Lung microvascular endothelial cell (primary cell): ENCODE data around the gene GHRL. TPM values are rescaled to one million over a fixed set of nuclear protein-coding genes. Genes with fewer than 3 reads are reported as not detected.
A peak's percentile ranks its signal among the peaks of the same experiment; 100 is the strongest.

Experiments used
- DNase-seq, 2 donors: peaks; one replicate each; pipeline versions ENCODE4 v3.0.0 to v3.0.0-alpha.2; 2010; ENCODE audit warnings: low read depth in 2 of 2
- total RNA-seq: library from RNA; depleted of rRNA; stranded (reverse); fragments of >200 nt; gene quantifications from 2 replicates; pipeline ENCODE4 v1.2.1, GENCODE V29; 2014

Gene GHRL
- 0.40 and 0.65 TPM in 2 replicates for total RNA-seq

GRCh38 chr3:10292505-10293419 lies at the start of gene GHRL:
Gene GHRL, minus strand, starts transcription at chr3:10292947. Its CDS starts 2,767 bp downstream, at chr3:10290180.
- DNase-seq, result peak; percentile 17 to 55

- DNase-seq, result no peak
These were observed 49.2 kb upstream of the GHRL start for GRCh38 chr3:10341901-10342398.

DNA sequence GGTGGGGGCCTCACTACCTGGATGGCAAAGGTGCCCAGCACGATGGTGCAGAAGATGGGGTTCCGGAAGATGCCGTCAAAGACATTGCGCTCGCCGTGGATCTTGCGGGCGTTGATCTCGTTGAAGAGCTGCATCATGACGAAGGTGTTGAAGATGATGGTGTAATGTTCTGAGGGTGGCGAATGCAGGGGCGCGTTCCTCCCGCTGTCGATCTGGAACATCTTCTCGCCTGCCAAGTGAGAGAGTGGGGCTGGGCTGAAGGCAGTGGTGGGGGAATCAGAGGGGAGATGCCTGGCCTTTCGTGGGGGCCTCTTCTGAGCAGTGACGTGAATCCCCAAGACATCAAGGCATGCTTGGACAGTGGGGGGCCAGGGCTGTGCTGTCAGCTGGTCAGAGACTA lies 47.7 kb upstream of the GHRL start:
- DNase-seq, result no peak

- no peak for DNase-seq
These were observed 47.3 kb upstream of the GHRL start for GRCh38 chr3:10340046-10340445.

- no peak for DNase-seq
These were observed 46.7 kb upstream of the GHRL start for GRCh38 chr3:10339376-10339955.

DNA sequence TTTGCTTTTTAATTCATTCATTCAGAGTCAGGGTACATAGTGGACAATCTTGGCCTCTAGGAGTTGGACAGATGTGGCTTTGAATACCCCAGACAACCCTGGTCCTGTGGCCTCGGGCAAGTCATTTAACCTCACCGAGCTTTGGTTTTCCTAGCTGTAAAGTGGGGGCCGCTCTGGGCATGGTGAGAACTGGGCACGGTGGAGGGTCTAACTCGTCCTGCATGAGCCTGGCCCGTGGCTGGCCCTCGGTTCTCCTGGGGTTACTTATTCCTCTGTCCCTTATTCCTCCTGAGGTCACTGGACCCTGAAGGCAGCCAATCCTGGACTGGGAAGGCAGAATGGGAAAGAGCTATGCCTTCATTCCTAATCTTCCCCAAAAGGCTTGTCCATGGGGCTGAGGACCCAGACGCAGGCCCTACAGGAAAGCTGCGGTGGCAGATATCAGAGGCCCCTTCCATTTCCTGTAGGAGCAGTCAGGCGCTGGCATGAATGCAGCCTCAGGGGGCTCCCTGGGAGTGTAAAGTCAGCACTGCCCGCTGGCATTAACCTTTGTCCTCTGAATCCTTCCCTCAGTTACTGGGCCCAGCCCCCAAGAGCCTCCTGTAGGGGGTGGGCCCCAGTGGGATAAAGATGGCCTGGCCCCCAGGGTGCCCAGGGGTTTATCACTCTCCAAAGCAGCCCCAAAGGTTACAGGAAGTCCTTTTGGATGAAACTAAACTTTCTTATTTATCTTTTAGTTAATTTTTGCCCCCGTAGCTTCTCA lies 46.0 kb upstream of the GHRL start:
- no peak for DNase-seq

- no peak for DNase-seq
These were observed 45.4 kb upstream of the GHRL start for GRCh38 chr3:10338164-10338470.

- no peak for DNase-seq
These were observed 44.8 kb upstream of the GHRL start for GRCh38 chr3:10337323-10338163.

GRCh38 chr3:10336761-10337160 lies 44.0 kb upstream of the GHRL start:
- DNase-seq, result no peak

DNA sequence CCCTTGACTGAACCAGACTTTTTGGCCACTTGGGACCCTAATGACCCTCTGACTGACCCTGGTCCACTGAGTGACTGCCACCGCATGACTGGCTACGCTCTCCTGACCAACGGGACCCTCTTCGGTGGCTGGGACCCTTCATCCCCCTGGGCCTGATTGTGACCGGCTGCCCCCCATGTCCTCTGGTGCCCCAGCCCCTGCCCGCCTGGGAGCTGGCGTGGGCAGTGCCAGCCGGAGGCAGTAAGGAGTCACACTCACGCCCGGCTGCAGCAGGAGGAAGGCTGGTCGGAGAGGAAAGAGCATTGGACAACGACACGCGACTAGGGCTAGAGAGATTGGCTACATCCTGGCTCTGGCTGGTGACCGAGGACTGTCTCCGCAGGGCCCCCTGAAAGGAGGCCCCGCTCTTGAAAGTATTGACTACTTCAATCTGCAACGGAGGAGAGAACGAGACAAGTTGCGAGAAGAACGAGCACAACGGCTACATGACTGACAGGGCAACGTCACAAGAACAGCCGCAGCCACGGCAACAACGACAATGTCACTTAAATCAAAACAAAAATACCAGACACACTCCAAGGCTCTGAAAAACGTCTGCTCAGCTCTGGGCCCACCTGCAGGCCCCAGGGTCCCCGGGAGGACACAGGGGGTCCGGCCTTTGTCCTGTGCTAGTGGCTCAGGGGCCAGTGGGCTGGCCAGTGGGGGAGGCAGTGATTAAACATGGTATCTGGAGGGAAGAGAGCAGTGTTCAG lies 43.3 kb upstream of the GHRL start:
- DNase-seq, result no peak

DNA sequence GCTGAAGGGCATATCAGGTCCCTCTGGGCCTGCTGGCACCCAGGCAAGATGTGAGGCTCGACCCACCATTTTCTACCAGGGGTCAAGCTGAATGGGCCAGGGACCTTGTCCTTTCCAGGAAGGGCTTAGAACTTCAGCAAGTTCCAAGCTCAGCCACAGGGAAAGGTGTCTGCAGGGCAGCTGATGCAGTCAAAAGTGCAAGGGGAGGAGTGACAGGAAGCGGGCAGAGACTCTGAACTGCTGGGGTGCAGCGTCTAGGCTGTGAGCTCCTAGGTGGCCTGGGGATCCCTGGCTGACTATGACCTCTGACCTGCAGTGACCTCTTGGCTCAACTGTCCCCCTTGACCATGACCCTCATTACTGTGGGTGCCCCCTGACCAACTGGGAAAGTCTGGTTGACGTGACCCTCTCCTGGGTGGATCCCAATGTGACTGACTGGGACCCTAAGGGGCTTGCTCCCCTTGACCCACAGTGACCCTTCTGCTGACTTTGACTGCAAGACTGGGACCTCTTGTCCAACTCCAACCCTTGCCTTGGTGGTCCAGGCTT lies 42.5 kb upstream of the GHRL start:
- DNase-seq, result no peak

DNA sequence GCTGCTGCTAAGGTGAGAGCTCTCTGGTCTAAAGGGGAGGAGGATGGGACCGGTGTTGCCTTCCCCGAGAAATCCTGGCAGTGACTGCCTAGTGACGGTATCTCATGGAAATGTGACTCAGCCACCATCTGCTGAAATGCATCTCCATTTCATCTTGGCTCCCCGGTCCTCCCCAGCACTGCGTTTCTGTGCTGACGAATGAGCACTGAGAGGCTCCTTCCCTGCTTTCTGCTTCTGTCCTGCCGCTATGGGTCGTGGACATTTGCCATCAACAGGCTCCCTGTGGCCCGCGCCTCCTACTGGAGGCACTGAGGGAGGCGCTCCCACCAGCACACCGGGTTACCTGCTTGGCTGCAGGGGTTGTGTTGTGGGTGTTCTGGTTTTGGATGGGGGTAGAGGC lies 41.7 kb upstream of the GHRL start:
- DNase-seq, result peak in 1 of 2 donors; percentile 39

DNA sequence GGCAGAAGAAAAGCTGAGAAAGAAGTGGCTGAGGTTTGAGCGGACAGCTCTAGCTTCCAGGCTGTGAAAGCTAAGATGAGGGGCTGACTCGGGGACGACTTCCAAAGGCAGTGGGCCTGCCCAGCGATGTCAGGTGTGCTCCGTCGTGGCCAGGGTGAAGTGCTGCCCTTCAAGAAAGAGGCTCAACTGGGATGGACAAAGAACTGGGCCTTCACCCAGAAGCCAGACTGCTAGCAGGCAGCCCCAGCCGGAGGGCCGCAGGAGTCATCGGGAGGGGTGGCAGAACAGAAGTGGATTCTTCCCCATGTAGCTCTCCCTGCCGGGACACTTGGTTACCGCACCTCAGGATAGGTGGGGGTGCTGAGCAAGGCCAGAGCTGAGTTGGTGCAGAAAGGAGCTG lies 41.3 kb upstream of the GHRL start:
- DNase-seq, result no peak

DNA sequence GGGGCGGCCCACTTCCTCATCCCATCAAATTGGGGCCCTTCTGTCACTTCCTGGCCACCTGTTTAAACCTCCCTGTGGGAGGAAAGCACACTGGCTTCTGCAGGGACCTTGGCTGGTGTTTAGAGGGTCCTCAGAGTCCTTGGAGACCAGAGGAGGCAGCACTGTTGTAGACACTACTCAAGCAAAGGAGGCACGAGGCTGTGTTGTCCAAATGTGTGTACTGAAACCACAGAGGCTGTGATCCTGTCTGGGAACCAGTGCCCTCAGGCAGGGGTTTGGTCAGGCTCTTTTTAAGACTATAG lies 40.6 kb upstream of the GHRL start:
- DNase-seq, result no peak

GRCh38 chr3:10332481-10333348 lies 40.0 kb upstream of the GHRL start:
- DNase-seq, result no peak

DNA sequence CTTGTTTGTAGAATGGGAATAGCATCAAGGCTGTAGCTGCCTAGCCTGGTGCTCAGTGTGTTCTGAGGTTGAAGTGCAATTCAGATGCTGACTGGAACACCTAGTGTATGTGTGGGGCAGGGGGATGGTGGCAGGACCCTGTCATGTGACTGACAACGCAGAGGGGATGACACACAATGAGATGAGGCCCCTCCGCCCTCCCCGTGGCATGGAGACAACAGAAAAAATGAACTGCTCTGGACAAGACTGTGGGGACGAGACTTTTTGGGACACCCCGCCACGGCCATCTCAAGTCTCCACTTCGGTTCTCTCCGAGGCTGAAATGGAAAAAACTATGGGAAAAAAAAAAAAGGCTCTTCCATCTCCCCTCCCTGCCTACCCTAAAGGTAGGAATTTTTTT lies 38.6 kb upstream of the GHRL start:
- no peak for DNase-seq

DNA sequence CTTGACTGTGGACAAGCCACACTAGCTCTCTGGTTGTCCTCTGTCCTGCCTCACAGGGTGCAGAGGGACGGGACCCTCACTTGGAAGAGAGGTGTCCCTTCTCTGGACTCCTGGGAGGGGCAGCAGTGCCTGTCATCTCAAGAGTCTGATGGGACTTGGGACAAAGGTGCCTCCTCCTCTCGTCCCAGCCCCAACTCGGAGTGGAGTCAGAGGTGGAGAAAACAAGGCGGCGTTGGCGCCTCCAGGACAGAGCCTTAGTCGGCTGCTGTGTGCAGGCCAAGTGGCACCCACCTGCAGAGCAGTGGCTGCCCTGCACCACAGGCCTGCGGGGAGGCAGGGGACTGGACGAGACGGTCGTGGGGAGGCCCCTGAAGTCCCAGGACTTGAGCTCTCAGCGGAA lies 37.6 kb upstream of the GHRL start:
- DNase-seq, result no peak

DNA sequence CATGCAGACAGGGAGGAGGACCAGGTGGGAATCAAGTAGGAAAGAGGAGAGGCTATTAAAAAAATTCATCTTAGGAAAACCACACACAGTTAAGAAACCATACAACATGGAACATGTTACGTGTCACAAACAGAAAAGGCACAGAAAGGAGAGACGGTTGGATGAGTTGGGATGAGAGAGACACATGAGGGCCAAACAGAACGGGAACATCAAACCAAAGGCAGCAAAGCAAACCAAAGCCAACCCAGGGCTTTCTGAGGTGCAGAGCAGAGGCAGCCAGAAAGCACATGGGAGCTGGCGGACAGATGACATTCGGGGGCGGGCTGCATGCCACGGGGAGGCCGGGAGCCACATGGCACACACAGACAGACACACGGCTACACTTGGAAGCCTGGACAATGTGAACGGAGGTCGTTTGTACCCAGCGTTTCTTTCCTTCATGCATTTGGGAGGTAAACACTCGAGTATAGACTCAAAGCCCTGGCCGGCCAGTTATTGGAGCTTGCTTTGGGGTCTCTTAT lies 36.8 kb upstream of the GHRL start:
- no peak for DNase-seq

DNA sequence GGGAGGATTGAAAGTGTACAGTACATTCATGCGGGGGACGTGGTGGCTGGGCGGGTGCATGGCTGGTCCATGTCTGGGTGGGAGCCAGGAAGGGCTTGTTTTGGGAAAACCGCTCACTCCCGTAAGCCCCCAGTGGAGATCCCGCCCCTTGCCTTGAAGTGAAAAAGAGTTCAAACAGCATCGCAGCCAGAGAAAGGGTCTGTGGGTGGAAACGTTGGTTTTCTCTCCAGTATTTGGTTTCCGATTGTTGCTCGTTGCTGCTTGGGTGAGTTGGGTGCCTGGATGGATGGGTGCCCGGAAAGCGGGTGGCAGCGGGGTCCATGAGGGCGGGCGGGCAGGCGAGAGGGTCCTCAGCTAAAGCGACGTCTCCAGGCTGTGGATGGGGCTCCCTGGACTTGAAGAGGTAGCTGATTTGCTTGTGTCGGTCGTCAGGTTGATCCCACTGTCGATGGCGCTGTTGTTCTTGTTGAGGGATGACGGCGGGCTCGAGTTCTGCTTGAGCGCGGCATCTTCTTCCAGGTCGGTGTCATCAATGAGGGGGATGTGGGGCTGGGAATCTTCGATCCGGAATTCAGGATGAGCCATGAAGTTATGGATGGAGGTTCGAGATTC lies 35.8 kb upstream of the GHRL start:
- no peak for DNase-seq
